H1 (cell line): ENCODE data around the gene NUDC. TPM values are rescaled to one million over a fixed set of nuclear protein-coding genes. Genes with fewer than 3 reads are reported as not detected.

Experiments used
- CTCF ChIA-PET: fragments of 300-600 bp; sonication (Branson Sonifier 250); formaldehyde crosslinking; loops from one replicate; lab custom pipeline; 2021; ENCODE audit not compliant: partially characterized antibody; lab: Charles Lee
- POLR2A ChIA-PET: fragments of 300-600 bp; sonication (Branson Sonifier 250); formaldehyde crosslinking; loops from one replicate; lab custom pipeline; 2021; ENCODE audit warnings: inconsistent platforms; ENCODE audit not compliant: partially characterized antibody; lab: Charles Lee
- DNase-seq, 2 experiments: peaks; one replicate each; pipeline versions ENCODE4 v3.0.0 to v3.0.0-alpha.2; 2010 to 2022; ENCODE audit warnings: low spot score in 2 of 2, low read depth in 1 of 2, mixed read lengths in 1 of 2
- FAIRE-seq: peaks from 2 replicates; lab custom pipeline; 2011; peaks lifted over from hg19 to GRCh38; lab: Jason Lieb, UNC
- H2AFZ ChIP-seq: 2 replicates; pipeline ENCODE4 v1.8.1; 2012; ENCODE audit warnings: low read length, inconsistent platforms
- H2AK5ac ChIP-seq: 2 replicates; pipeline ENCODE4 v1.6.1; 2013; ENCODE audit warnings: low read depth, low read length
- H2BK120ac ChIP-seq: replicated peaks from 2 replicates; pipeline ENCODE3; 2013; ENCODE audit warnings: low read depth, low read length, inconsistent platforms
- H2BK12ac ChIP-seq: 2 replicates; pipeline ENCODE4 v1.6.1; 2013; ENCODE audit warnings: low read depth, low read length
- H2BK15ac ChIP-seq: 2 replicates; pipeline ENCODE4 v1.6.1; 2013; ENCODE audit warnings: low read length
- H2BK20ac ChIP-seq: 2 replicates; pipeline ENCODE4 v1.6.1; 2013; ENCODE audit warnings: low read length
- H2BK5ac ChIP-seq: 2 replicates; pipeline ENCODE4 v1.6.1; 2013; ENCODE audit warnings: low read depth, low read length
- H3K14ac ChIP-seq: 2 replicates; pipeline ENCODE4 v1.6.1; 2013; ENCODE audit warnings: inconsistent platforms; ENCODE audit not compliant: insufficient read length
- H3K18ac ChIP-seq: 2 replicates; pipeline ENCODE4 v1.6.1; 2013; ENCODE audit warnings: low read length; ENCODE audit errors: extremely low read depth
- H3K23ac ChIP-seq: 2 replicates; pipeline ENCODE4 v1.6.1; 2013; ENCODE audit warnings: inconsistent platforms; ENCODE audit not compliant: insufficient read length
- H3K23me2 ChIP-seq: 2 replicates; pipeline ENCODE4 v1.6.1; 2013; ENCODE audit warnings: low read depth, low read length
- H3K27ac ChIP-seq: 2 replicates; pipeline ENCODE4 v1.6.1; 2011; ENCODE audit warnings: low read depth, low read length, inconsistent platforms
- H3K27me3 ChIP-seq, 4 experiments: replicated peaks in 1 of 4; 1 replicate in 1 of 4; 2 replicates in 3 of 4; pipeline versions ENCODE4 v1.6.1 to v1.8.1; 2011 to 2013; ENCODE audit warnings: low read length in 3 of 4, mild to moderate bottlenecking in 3 of 4, inconsistent platforms in 2 of 4, mixed read lengths in 2 of 4, moderate library complexity in 1 of 4; ENCODE audit not compliant: control insufficient read depth in 3 of 4, insufficient read depth in 3 of 4; ENCODE audit errors: extremely low read depth in 1 of 4
- H3K36me3 ChIP-seq, 4 experiments: 2 replicates each; pipeline versions ENCODE4 v1.6.1 to v1.8.1; 2011 to 2013; ENCODE audit warnings: mild to moderate bottlenecking in 4 of 4, low read length in 3 of 4, moderate library complexity in 2 of 4, control low read depth in 1 of 4, inconsistent platforms in 1 of 4; ENCODE audit not compliant: insufficient read depth in 4 of 4, control insufficient read depth in 2 of 4
- H3K4ac ChIP-seq: replicated peaks from 2 replicates; pipeline ENCODE3; 2013; ENCODE audit warnings: low read length, low read depth, mixed read lengths, inconsistent platforms; ENCODE audit not compliant: insufficient read length
- H3K4me1 ChIP-seq, 4 experiments: replicated peaks in 1 of 4; 1 replicate in 1 of 4; 2 replicates in 3 of 4; pipeline versions ENCODE4 v1.6.1 to v1.8.1; 2011 to 2013; ENCODE audit warnings: low read length in 3 of 4, inconsistent platforms in 2 of 4, mixed read lengths in 1 of 4; ENCODE audit not compliant: insufficient read depth in 4 of 4, control insufficient read depth in 3 of 4
- H3K4me2 ChIP-seq, 2 experiments: 2 replicates each; pipeline versions ENCODE4 v1.6.1 to v1.8.1; 2011 to 2013; ENCODE audit warnings: low read depth in 2 of 2, low read length in 2 of 2, control low read depth in 1 of 2, inconsistent platforms in 1 of 2, mild to moderate bottlenecking in 1 of 2; ENCODE audit not compliant: insufficient read depth in 1 of 2
- H3K4me3 ChIP-seq, 4 experiments: fragments of 200-600, 300-600 bp in 1 of 4; sonication (generic), shearing (Covaris generic), sonication (Bioruptor Twin) in 1 of 4; 2 replicates each; pipeline versions ENCODE4 v1.5.1 to v1.8.1; 2011 to 2016; ENCODE audit warnings: low read length in 4 of 4, low read depth in 3 of 4, control low read depth in 2 of 4, inconsistent platforms in 2 of 4, mild to moderate bottlenecking in 2 of 4, mixed read lengths in 1 of 4, moderate library complexity in 1 of 4; ENCODE audit not compliant: insufficient read depth in 2 of 4; ENCODE audit errors: extremely low read depth in 1 of 4
- H3K56ac ChIP-seq: replicated peaks from 2 replicates; pipeline ENCODE3; 2013; ENCODE audit warnings: low read depth, mild to moderate bottlenecking, mixed read lengths, low read length, inconsistent platforms; ENCODE audit not compliant: insufficient read length
- H3K79me1 ChIP-seq: 2 replicates; pipeline ENCODE4 v1.6.1; 2013; ENCODE audit warnings: low read depth, low read length, control low read depth
- H3K79me2 ChIP-seq, 2 experiments: 2 replicates each; pipeline versions ENCODE4 v1.6.1 to v1.8.1; 2012 to 2013; ENCODE audit warnings: low read length in 2 of 2, mild to moderate bottlenecking in 2 of 2, inconsistent platforms in 1 of 2; ENCODE audit not compliant: insufficient read depth in 2 of 2, control insufficient read depth in 1 of 2
- H3K9ac ChIP-seq, 4 experiments: replicated peaks in 1 of 4; 1 replicate in 1 of 4; 2 replicates in 3 of 4; pipeline versions ENCODE4 v1.6.1 to v1.8.1; 2011 to 2013; ENCODE audit warnings: low read depth in 3 of 4, low read length in 3 of 4, control low read depth in 2 of 4, mild to moderate bottlenecking in 2 of 4, moderate library complexity in 2 of 4, inconsistent platforms in 1 of 4; ENCODE audit errors: extremely low read depth in 1 of 4
- H3K9me3 ChIP-seq, 2 experiments: 2 replicates each; pipeline versions ENCODE4 v1.6.1 to v1.8.1; 2012 to 2013; ENCODE audit warnings: mild to moderate bottlenecking in 2 of 2, moderate library complexity in 2 of 2, control low read depth in 1 of 2, inconsistent platforms in 1 of 2, low read depth in 1 of 2, low read length in 1 of 2, mixed read lengths in 1 of 2; ENCODE audit not compliant: insufficient read depth in 2 of 2
- H4K20me1 ChIP-seq, 2 experiments: replicated peaks in 1 of 2; 2 replicates each; pipeline versions ENCODE3 to v1.8.1; 2011 to 2013; ENCODE audit warnings: inconsistent platforms in 2 of 2, low read length in 2 of 2, mild to moderate bottlenecking in 1 of 2; ENCODE audit not compliant: insufficient read depth in 2 of 2, control insufficient read depth in 1 of 2
- H4K5ac ChIP-seq: 2 replicates; pipeline ENCODE4 v1.6.1; 2013; ENCODE audit warnings: low read length, low read depth, mixed read lengths, inconsistent platforms; ENCODE audit not compliant: insufficient read length
- H4K8ac ChIP-seq: 2 replicates; pipeline ENCODE4 v1.8.0; 2013; ENCODE audit warnings: mild to moderate bottlenecking, moderate library complexity, low read length, inconsistent platforms; ENCODE audit not compliant: insufficient read depth; ENCODE audit errors: extremely low read depth
- H4K91ac ChIP-seq: replicated peaks from 2 replicates; pipeline ENCODE3; 2013; ENCODE audit warnings: low read length, mixed read lengths, inconsistent platforms; ENCODE audit not compliant: insufficient read length
- BACH1 ChIP-seq: IDR thresholded peaks from 2 replicates; pipeline ENCODE4 v1.6.1; 2012; ENCODE audit warnings: low read length, improper control_type of control experiment
- CHD1 ChIP-seq: IDR thresholded peaks from 2 replicates; pipeline ENCODE4 v1.6.1; 2012; ENCODE audit warnings: low read depth, low read length, improper control_type of control experiment
- CTBP2 ChIP-seq: IDR thresholded peaks from 2 replicates; pipeline ENCODE4 v1.7.0; 2011; ENCODE audit warnings: borderline replicate concordance, mild to moderate bottlenecking, moderate library complexity, mixed read lengths, low read length; ENCODE audit not compliant: insufficient read depth, insufficient read length
- EP300 ChIP-seq, 2 experiments: IDR thresholded peaks; 1 replicate in 1 of 2; 2 replicates in 1 of 2; pipeline ENCODE4 v1.6.1; 2011 to 2012; ENCODE audit warnings: low read depth in 2 of 2, low read length in 2 of 2, mild to moderate bottlenecking in 2 of 2, borderline replicate concordance in 1 of 2, inconsistent platforms in 1 of 2, moderate library complexity in 1 of 2
- GABPA ChIP-seq: IDR thresholded peaks from 2 replicates; pipeline ENCODE4 v1.6.1; 2011; ENCODE audit warnings: mild to moderate bottlenecking, low read length, moderate library complexity, borderline replicate concordance; ENCODE audit not compliant: insufficient read depth
- JUN ChIP-seq: IDR thresholded peaks from 2 replicates; pipeline ENCODE4 v1.6.1; 2011; ENCODE audit warnings: low read depth, mild to moderate bottlenecking, improper control_type of control experiment, low read length
- KDM4A ChIP-seq: IDR thresholded peaks from one replicate; pipeline ENCODE4 v1.7.1; 2012; ENCODE audit warnings: low read depth, mild to moderate bottlenecking, moderate library complexity, low read length, inconsistent platforms; ENCODE audit not compliant: severe bottlenecking
- RFX5 ChIP-seq: IDR thresholded peaks from 2 replicates; pipeline ENCODE4 v1.6.1; 2011; ENCODE audit warnings: low read depth, low read length, improper control_type of control experiment, borderline replicate concordance
- SAP30 ChIP-seq: fragments of 300-600 bp; sonication (generic); IDR thresholded peaks from 2 replicates; pipeline ENCODE4 v1.7.1; 2012; ENCODE audit warnings: low read length, moderate library complexity, mild to moderate bottlenecking, inconsistent platforms; ENCODE audit not compliant: insufficient read depth, insufficient replicate concordance
- SP1 ChIP-seq: IDR thresholded peaks from 2 replicates; pipeline ENCODE4 v1.6.1; 2011; ENCODE audit warnings: low read depth, low read length
- SRF ChIP-seq: IDR thresholded peaks from 2 replicates; pipeline ENCODE4 v1.6.1; 2011; ENCODE audit warnings: mild to moderate bottlenecking, low read depth, low read length, moderate library complexity
- TAF7 ChIP-seq: optimal IDR thresholded peaks from 2 replicates; pipeline ENCODE3; 2011; ENCODE audit warnings: low read depth, mild to moderate bottlenecking, inconsistent platforms, low read length, moderate library complexity, borderline replicate concordance
- ZNF274 ChIP-seq: IDR thresholded peaks from 2 replicates; pipeline ENCODE4 v1.7.0; 2012; ENCODE audit warnings: low read length, borderline replicate concordance; ENCODE audit errors: extremely low read depth
- WGBS, 2 experiments: shearing (Covaris generic) in 1 of 2; methylation state at CpG; one replicate each; pipeline versions ENCODE4 v1.1.6 to v1.1.7; 2013 to 2015; ENCODE audit warnings: low lambda C conversion rate in 2 of 2, mixed read lengths in 2 of 2, inconsistent platforms in 1 of 2, low coverage in 1 of 2, missing lambda C conversion rate in 1 of 2; ENCODE audit not compliant: insufficient replicate concordance in 2 of 2, insufficient coverage in 1 of 2, insufficient read length in 1 of 2; ENCODE audit errors: extremely low coverage in 1 of 2, missing lambda C conversion rate in 1 of 2; 5-methylcytosine and 5-hydroxymethylcytosine counted together
- polyA plus RNA-seq, 7 experiments: library from polyadenylated mRNA; depleted of rRNA in 3 of 7; stranded (reverse) in 5 of 7; unstranded in 2 of 7; fragments of >200 nt in 5 of 7; fragments of 200-250 nt in 2 of 7; gene quantifications; 1 replicate in 5 of 7; 2 replicates in 1 of 7; 4 replicates in 1 of 7; pipeline versions ENCODE4 v1.2.1 to v1.2.3, GENCODE V29; 2011 to 2013; ENCODE audit warnings: missing spikeins in 2 of 7, mixed read lengths in 2 of 7
- total RNA-seq: library from RNA; stranded (reverse); fragmentation: NEBNext Ultra II Directional; extraction: Animal tissue kit (Norgen Biotek cat#: 25700); gene quantifications from 2 replicates; pipeline ENCODE4 v1.2.1, GENCODE V29; 2021

NUDC gene
- total and polyA plus RNA-seq, 2 of the 8 experiments (the other 6 are each of a cell fraction or from before 2014, with no cell fraction given) = 43.2 to 131 TPM

DNA sequence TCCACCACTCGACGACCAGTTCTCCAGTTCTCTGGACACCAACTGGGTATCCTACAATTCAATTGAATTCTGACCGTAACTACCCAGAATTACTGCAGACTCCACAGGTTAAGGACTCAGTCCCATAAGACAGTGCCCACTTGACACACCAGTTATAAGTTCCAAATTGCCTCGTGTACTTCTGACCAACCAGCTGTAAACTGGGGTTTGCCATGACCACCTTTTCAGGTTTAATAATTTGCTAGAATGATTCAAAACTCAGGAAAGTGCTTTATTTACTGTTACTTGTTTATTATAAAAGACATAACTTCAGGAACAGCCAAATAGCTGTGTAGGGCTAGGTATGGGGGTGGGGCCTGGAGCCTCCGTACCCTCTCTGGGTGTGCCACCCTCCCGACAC, 15.3 kb downstream of the NUDC start:
- no peak for FAIRE-seq
- no peak for TF ChIP-seq BACH1
- no peak for TF ChIP-seq TAF7
- no peak for TF ChIP-seq SP1
- no peak for TF ChIP-seq ZNF274
- TF ChIP-seq SRF = no peak
- no peak for TF ChIP-seq GABPA
- TF ChIP-seq CTBP2 = no peak
- TF ChIP-seq SAP30 = no peak
- no peak for TF ChIP-seq RFX5
- TF ChIP-seq EP300 (IDR thresholded peaks at IDR 0.05; ENCODE audit: borderline replicate concordance in 1 of 2, low read depth in 2 of 2, low read length in 2 of 2) = no peak
- no peak for TF ChIP-seq KDM4A
- no peak for TF ChIP-seq JUN
- TF ChIP-seq CHD1 = no peak

More for the DNA sequence above, 15.3 kb downstream of the NUDC start:
- Histone ChIP-seq H3K4me3 (no peak overlapping the region), H3K56ac (no peak overlapping the region), H2BK5ac (no peak overlapping the region), H2AFZ (no peak overlapping the region), H3K27ac (no peak overlapping the region), H2BK20ac (no peak overlapping the region), H3K79me1 (peaks cover 8% of the 10 kb centered on the region; the same call in 1 of the 2 replicates), H3K23me2 (no peaks in the 10 kb centered on the region), H3K23ac (no peak overlapping the region), H2BK15ac (no peak overlapping the region), H4K20me1 (peaks cover 8 to 17% of the 10 kb centered on the region in 2 experiments), H3K14ac (no peak overlapping the region), H2BK120ac (no peak overlapping the region), H3K4me2 (no peak overlapping the region), H4K91ac (no peak overlapping the region), H4K5ac (no peak overlapping the region), H3K9me3 (no peaks in the 10 kb centered on the region), H3K36me3 (peaks cover 5 to 48% (median 25%) of the 10 kb centered on the region in 4 experiments; a peak in 7 of 8 replicates), H4K8ac (no peak overlapping the region), H3K4me1 (peaks cover 0 to 3% (median 0%) of the 10 kb centered on the region in 4 experiments; a peak in 1 of 7 replicates), H3K18ac (no peak overlapping the region), H3K27me3 (no peaks in the 10 kb centered on the region), H2BK12ac (no peak overlapping the region), H3K79me2 (peaks cover 0 to 27% of the 10 kb centered on the region in 2 experiments; a peak in 2 of 4 replicates), H3K9ac (no peak overlapping the region), H3K4ac (no peak overlapping the region), H2AK5ac (no peak overlapping the region)
- ChIA-PET CTCF (no interaction called here), POLR2A (interaction anchor here (0.9 to 2.8 kb wide), 6 partner anchors 9 to 37 kb away, joined by 3 to 26 read pairs (median 4); partner anchors contain the start of genes GPATCH3 and KDF1)
- WGBS, 2 experiments = 93% methylated on average over 6 of the region's 6 CpGs; no CpG with 5 or more reads in 1 of the 2 experiments
- no peak for DNase-seq
